Left kidney (tissue), 2 donors: ENCODE measurements around the gene FHAD1. TPM values are rescaled to one million over a fixed set of nuclear protein-coding genes. Genes with fewer than 3 reads are reported as not detected.

Experiments
- DNase-seq: peaks from one replicate; pipeline ENCODE4 v3.0.0-alpha.2; 2013
- polyA plus RNA-seq: library from polyadenylated mRNA; unstranded; fragments of 120-200 nt; gene quantifications from one replicate; pipeline ENCODE4 v1.2.1, GENCODE V29; 2013; ENCODE audit not compliant: insufficient read length

The FHAD1 gene
- polyA plus RNA-seq, 1 donor, result 3.7 TPM

DNA sequence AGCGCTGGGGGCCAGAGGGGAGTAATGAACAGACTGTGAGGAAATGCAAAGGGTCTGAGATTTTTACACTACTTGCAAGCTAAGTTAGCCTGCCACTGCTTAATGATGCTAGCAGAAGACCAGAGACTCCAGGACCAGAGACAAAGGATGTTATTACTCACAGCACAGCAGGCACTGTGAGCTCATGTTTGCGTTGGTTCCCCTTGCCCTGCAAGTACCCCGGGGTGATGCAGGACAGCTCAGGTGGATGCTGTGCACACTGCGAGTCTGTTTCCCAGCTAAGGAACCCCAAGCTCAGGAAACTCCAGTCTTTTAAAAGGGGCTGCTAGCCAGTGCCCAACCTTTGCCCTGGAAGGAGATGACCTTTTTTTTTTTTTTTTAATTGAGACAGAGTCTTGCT is 1.2 kb downstream of the FHAD1 start:
- no peak for DNase-seq

DNA sequence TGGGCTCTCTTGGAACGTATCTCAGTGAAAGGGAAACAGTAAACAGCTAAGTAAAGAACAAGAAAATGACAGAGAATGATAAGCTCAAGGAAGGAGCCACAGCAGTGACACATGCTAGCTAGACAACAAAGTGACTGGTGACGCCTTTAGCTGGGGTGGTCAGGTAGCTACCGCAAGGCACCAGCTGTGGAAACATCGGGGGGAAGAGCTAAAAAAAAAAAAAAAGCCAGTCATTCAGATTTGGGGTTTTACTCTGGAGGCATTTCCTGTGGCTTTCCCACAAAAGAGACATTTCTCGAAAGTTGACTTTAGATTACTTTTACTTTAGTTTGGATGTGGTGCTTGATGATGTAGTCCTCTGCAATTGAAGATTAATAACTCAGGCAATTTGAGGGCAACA is 2.1 kb downstream of the FHAD1 start:
- no peak for DNase-seq

DNA sequence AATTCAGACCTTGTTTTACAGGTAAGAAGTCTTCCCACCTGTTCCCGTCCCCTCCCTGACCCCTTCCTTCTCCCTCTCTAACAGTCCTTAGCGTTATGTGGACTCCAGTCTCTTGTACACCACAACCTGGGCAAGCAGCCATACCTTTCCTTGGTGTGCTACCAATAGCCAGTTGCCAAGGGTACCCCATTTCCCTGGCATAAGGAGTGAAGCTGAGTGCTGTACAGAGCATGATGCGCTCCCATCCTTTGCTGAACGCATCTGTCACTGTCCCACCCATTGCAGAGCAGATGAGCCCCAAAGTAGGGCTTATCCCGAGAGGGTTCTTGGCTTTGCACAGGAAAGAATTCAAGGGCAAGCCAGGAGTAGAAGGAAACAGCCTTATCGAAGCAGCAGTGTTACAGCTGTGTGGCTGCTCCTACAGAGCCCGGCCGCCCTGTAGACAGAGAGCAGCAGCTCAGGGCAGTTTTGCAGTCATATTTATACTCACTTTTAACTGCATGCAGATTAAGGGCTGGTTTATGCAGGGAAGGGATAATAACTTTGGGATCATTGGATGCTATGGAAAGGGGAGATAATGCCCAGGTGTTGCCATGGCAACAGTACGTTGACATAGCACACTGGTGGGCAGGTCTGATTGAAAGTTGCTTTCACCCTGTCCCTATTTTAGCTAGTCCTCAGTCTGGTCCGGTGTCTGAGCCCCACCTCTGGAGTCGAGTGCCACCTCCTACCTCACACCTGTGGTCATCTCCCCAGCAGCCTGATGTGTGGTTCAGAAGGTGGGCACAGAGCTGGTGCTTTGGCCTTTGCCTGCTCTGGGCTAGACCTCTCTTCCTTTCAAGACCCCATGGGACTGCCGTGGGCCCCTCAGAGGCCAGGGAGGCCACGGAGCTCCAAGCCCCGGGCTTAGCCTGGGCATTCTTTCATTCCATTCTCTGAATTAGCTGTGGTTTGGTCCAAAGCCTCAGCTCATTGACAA is 5.1 kb downstream of the FHAD1 start:
- no peak for DNase-seq

- DNase-seq, result no peak
These were observed 7.5 kb downstream of the FHAD1 start for GRCh38 chr1:15254559-15254958.

GRCh38 chr1:15255582-15256149 is 8.6 kb downstream of the FHAD1 start:
- no peak for DNase-seq

DNA sequence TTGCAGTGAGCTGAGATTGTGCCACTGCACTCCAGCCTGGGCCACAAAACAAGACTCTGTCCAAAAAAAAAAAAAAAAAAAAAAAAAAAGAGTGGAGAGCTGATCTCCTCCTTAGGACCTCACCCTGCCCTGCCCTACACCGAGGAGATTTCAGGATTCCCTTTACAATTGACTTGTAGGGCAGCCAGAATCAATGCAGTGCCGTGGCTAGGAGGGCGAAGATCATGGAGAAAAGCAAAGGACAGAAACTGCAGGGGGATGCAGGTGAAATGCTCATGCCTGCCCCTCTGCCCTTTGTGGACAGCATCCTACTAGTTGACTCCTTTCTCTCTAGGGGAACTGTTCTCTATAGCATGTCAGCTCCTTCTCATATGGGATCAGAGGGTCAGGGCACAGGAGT is 9.6 kb downstream of the FHAD1 start:
- DNase-seq, result no peak

GRCh38 chr1:15257309-15257708 is 10.3 kb downstream of the FHAD1 start:
- no peak for DNase-seq

DNA sequence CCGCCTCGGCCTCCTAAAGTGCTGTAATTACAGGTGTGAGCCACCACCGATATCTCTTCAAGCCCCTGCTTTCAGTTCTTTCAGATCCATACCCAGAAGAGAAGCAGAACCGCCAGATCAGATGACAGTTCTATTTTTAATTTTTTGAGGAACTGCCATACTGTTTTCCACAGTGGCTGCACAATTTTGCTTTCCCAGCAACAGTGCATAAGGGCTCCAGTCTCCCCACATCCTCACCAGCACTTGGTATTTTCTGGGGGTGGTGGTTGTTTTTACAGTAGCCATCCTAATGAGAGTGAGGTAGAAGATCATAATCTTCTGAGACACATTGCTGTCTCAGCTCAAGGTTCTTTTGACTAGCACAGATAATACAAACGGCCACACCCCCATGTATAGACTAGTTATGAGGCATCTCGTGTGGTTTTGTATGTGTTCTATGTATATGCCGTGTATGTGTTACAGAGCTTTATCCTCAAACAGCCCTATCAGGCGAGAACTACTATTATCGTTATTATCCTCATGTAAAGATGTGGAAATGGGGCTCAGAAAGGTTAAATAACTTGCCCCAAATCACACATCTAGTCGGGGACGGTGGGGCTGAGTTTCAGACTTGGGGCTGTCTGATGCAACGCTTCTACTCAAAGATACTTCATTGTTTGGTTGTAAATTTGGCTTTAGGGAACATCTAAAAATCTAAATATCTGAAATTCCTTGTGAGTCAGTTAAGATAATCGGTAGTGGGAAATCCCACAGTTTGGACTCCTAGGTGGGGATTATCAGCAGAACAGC is 12.0 kb downstream of the FHAD1 start:
- no peak for DNase-seq

DNA sequence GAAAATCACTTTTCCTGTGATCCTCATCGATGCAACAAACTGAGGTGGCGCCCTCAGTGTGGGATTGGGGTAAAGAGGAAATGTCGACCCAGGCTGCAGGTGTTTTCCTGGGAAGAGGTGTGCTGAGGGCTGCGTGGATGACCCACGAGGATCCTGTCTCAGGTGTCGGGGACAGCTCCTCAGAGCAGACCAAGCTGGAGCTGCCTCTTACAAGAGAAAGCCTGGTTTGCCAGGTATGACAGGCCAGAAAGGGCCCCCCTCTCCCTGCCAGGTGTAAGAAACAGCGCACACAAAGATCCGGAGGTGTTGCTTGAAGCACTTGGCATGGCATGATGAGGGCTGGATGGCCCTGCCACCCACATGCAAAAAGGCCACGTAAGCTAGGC is 12.6 kb downstream of the FHAD1 start:
- DNase-seq, result no peak

DNA sequence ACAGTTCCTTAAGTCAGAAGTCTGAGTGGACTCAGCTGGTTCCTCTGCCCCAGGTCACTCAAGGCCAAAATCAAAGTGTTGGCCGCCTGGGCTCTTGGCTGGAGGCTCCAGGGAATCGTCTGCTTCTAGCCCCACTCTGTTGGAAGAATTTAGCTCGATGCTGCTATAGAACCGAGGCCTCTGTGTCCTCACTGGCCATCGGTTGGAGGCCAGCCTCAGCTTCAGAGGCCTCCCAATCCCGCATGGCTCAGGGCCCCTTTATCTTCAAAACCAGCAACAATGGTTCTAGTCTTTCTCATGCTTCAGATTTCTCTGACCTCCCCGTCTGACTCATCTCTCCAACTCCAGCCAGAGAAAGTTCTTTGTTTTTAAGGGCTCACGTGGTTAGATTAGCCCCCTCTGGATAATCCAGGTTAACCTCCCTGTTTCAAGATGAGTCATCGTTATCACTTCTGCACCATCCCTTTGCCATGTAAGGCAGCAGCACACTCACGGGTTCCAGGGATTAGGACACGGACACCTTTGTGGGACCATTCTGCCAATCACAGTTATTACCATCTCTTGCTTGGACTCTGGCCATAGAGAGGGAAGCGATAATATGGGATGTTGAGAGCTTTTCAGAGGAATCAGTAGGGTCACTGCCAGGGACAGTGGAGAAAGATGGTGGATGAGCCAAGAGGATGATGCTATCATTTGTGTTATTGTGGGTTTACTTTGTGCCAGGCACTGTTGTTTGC is 13.6 kb downstream of the FHAD1 start:
- no peak for DNase-seq

DNA sequence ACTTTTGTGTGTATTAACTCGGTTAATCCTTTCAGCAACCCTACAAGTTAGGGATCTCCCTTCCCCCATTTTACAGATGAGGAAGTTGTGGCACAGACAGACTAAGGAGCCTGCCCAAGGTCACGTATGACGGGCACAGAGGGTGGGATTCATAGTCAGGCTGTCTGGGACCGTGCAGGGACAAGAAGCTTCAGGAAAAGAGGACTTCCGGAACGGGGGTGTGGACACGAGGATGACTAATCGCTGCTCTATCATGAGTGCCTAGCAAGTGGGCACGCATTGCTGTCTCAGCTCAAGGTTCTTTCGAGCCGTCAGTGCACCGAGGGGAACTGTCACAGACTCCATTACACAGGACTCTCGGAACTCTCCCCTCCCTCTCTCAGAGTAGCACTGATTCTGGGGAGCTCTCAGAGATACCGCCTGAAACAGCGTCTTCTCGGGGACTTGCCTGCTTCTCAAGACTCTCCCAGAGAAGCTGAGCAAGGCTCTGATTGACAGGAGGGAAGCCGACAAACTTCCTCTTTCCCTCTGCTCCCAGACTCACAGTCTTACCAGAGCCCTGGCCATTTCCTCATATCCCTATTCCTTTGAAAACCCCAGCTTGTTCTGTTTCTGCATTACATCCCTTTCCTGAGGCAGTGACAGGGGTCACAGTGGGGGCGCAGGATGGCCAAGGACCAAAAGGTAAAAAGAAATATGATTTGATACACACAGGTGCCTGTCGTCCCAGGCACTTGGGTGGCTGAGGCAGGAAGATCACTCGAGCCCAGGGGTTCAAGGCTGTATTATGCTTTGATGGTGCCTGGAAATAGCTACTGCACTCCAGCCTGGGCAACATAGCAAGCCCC is 14.4 kb downstream of the FHAD1 start:
- no peak for DNase-seq

GRCh38 chr1:15262003-15262377 is 15.0 kb downstream of the FHAD1 start:
- DNase-seq, result no peak

DNA sequence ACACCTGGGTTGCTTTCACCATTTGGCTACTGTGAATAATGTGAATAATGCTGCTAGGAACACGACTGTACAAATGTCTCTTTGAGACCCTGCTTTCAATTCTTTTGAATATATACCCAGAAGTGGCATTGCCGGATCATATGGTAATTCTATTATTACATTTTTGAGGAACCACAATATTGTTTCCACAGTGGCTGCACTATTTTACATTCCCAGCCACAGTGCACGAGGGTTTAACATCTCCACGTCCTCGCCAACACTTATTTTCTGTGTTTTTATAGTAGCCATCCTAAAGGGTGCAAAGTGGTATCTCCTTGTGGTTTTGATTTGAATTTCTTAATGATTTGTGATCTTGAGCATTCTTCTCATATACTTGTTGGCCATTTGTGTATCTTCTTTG is 15.7 kb downstream of the FHAD1 start:
- no peak for DNase-seq

DNA sequence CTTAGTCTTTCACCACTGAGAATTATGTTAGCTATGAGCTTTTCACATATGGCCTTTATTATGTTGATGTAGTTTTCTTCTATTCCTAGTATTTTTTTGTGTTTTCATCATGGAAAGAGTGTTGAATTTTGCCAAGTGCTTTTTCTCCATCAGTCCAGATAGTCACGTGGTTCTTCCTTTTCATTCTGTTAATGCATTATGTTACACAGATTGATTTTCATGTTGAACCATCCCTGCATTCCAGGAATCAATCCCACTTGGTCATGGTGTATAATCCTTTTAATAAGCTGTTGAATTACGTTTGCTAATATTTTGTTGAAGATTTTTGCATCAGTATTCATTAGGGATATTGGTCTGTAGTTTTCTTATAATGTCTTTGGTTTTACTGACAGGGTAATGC is 17.7 kb downstream of the FHAD1 start:
- no peak for DNase-seq

- no peak for DNase-seq
These were observed 24.2 kb downstream of the FHAD1 start for GRCh38 chr1:15271196-15271595.

- DNase-seq, result peak; percentile 82
These were observed 25.2 kb downstream of the FHAD1 start for GRCh38 chr1:15272009-15272781.

DNA sequence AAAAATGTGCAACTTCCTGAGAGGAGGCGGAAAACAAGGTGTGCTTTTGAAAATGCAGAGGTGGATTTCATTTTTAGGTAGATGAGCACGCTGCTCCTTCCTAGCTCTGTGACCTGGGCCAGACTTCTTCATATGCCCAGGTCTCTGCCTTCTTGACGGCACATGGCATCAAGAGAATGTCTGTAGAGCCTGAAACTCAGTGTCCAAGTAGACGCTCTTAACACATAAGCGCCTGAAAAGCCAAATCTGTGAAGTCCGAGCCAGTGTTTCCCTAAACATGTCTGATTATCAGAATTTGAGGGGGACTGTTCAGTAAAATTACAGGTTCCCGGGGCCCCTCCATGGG is 25.7 kb downstream of the FHAD1 start:
- DNase-seq, result no peak

DNA sequence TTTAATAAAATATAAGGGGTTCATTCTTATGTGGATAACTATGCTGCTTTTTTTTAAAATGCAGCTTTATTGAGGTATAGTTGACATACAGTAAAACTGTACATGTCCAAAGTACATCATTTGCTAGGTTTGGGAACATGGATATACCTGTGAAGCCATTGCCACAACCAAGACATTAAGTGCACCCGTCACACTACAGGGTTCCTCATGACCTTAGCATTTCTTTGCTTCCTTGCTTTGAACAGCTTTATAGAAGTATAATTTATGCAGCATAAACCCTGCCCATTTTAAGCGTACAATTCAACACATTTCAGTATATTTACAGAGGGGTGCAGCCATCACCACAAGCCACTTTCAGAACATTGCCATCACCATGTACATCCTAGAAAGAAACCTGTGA is 26.3 kb downstream of the FHAD1 start:
- DNase-seq, result no peak

DNA sequence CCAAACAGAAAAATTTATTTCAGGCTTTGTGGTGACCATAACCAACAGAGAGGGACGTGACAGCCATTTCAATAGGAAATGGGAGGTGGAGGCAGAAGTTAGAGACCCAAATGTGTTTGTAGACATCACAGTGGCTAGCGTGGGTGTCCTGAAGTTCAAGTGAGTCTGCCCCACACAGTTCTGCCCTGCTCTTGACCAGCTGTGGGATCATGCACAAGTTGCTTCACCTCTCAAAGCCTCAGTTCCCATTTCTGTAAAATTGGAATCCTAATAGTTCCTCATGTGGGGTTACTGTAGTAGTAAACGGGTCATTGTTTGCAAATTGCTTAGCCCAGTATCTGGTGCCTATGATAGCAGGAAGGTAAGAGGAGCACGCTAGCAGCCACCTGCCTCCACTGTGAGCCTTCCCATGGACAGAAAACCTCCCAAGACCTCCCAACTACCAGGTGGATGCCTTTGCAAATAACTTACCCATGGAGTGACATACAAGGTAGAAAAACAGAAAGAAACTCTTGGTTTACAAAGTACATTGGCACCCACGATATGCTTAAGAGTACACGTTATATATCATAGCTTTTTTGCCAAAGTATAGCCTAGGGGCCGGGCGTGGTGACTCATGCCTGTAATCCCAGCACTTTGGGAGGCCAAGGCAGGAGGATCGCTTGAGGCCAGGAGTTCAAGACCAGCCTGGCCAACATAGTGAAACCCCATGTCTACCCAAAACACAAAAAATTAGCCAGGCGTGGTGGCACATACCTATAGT is 29.1 kb downstream of the FHAD1 start:
- DNase-seq, result no peak
